Epidermal melanocyte (primary cell): ENCODE data around the gene LDAF1.
"Not testable (repeated sequence)": the region's sequence is repeated elsewhere in the genome, so short reads cannot be mapped to it uniquely, and the experiment has no call there.

Experiments used
- DNase-seq: peaks from one replicate; pipeline ENCODE4 v3.0.0; 2011; ENCODE audit warnings: low spot score; ENCODE audit not compliant: insufficient read length

Gene LDAF1

DNA sequence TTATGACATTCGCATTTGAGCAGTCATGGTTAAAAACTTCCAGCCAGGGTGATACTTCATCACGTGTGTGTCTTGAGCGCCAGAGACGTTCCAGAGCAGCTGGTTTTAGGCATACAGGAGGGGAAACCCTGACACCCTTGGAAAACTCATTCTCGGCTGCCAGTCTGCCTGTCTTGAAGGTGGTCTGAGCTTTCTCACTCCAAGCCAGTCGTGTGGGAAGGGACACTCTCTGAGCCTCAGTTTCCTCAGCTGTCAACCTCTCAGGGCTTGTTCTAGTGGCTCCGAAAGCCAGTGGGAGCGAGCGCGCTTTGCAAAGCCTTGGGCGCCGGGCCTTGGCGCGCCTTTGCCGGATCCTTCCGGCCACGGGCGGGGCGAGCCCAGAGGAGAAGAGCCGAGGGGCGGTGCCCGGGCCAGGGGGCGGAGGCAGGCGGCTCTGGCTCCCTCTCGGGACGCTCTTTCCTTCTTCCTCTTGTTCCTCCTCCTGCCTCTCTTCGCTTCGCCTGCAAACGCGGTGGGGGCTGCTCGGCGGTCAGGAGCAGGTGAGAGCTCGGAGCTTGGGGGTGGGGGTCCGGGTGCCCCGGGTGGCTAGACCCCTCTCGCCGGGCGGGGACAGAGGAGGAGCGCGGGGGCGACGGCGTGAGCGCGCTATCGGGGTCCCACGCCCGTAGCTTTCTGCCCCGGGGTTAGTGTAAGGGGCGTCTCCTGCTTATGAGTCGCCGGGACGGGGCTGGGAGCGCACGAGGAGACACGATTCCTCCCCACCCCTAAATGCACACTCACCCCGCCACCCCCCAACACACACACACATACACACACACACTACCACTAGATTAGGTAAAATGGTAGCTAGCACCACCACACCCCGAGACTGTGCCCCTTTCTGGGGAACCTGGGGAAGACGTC lies at the start of gene LDAF1:
Gene LDAF1, plus strand, starts transcription at position 467 of the 903 bp plus-strand sequence. CDS start 2,509 bp downstream, outside the sequence.
- peak; percentile 77 for DNase-seq

DNA sequence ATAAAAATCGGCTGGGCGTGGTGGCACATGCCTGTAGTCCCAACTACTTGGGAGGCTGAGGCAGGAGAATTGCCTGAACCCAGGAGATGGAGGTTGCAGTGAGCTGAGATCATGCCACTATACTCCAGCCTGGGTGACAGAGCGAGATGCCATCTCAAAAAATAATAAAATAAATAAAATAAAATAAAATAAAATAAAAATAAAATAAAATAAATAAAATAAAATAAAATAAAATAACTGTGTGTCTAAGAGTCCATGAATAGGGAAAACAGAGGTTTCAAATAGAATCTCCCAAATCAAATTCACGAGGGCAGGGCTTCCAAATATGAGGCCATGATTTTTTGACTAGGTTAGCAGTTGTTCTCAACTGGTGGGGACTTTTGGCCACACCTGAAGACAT lies 42.9 kb upstream of the LDAF1 start:
- DNase-seq, result not testable (repeated sequence)

DNA sequence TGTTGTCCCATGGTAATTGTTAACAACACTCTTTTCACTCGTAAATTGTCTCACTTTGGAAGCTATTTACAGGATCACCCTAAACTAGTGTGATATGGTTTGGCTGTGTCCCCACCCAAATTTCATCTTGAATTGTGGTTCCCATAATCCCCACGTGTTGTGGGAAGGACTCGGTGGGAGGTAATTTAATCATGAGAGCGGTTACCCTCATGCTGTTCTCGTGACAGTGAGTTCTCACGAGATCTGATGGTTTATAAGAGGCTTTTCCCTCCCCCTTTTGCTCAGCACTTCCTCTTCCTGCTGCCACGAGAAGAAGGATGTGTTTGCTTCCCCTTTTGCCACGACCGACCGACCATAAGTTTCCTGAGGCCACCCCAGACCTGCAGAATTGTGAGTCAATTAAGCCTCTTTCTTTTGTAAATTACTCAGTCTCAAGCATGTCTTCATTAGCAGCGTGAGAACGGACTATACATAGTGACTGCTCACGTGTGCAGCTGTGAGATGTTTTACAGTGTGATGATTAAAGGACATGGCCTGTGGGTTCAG lies 42.3 kb upstream of the LDAF1 start:
- DNase-seq, result no peak

DNA sequence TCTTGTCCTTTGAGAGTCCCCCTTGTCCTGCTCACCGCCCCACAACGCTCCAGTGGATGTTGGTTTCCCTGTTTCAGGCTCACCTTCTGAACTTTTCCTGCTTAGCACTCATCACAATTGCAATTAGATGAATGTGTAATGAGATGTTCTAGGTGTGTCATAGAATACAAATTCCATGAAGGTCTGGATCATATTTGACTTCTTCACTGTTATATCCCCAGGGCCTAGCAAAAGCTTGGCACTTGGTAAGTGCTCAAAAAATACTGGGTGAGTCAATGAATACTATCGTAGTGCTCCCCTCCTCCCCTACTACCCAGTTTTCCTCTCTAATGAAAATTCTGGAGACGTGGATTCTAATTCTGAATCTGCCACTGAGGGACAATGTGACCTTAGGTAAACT lies 40.9 kb upstream of the LDAF1 start:
- no peak for DNase-seq

DNA sequence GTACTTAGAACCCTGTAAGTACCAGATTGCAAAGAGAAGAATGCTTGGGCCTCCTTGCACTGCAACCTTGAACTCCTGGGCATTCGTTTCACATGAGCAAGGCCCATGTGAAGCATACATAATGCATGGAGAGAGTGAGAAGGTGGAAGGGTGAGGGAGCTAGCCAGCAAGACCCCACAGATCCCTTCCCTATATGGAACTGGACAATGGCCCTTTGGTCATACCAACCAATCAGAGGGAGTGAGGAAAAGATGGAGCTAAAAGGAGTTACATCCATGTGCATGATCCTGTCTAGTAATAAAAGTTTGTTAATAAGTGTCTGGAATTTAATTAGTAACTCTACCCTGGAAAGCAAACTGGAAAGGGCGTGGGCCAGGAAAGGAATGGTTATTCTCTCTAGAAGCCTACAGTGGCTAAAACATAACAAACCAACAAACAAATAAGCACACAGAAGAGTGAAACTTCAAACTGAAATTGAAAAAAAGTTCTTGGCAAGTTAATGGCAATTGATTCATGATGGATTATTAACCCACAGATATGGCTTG lies 37.4 kb upstream of the LDAF1 start:
- DNase-seq, result no peak

DNA sequence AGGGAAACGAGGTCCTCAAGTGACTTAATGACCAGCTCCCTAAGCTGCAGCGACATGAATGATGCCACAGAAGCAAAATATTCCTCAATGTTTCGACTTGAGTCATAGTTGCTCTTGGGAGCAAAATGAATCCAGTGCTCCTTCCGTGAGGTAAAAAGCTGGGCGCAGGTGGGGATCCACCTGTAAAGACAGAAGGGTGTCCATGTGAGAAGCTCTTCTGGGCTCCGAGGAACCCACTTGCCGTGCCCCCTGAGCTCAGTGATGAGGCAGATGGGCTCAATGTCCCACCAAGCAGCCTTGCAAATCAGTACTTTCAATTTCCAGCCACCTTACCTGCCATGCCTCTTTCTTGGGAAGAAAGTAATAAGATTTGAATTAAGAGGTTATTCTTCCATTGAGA lies 33.3 kb upstream of the LDAF1 start:
- DNase-seq, result no peak

DNA sequence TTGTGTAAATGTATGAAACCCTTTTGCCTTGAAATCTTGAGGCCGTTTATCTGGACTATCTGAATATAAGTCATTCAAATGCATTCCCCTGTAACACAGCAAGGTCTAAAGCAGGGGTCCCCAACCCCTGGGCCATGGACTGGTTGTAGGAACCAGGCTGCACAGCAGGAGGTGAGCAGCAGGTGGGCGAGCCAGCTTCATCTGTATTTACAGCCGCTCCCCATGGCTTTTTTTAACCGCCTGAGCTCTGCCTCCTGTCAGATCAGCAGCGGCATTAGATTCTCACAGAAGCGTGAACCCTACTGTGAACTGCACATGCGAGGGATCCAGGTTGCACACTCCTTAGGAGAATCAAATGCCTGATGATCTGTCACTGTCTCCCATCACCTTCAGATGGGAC lies 32.0 kb upstream of the LDAF1 start:
- no peak for DNase-seq

DNA sequence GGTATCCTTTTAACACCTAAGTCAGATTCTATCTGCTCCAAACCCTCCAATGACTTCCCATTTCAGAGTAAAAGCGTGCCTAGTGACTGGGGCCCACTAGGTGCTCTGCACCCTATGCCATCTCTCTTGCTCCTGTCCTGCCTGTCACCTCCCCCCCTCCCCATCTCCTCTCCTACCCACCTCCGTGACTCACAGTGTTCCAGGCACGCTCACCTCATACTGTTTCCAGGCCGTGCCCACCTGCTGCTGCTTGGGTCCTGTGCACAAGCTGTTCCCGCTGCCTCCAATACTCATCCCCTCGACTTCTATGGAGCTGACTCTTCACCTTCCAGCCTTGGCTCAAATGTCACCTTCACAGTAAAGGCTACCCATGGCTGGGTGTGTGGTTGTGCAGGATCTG lies 29.5 kb upstream of the LDAF1 start:
- no peak for DNase-seq

DNA sequence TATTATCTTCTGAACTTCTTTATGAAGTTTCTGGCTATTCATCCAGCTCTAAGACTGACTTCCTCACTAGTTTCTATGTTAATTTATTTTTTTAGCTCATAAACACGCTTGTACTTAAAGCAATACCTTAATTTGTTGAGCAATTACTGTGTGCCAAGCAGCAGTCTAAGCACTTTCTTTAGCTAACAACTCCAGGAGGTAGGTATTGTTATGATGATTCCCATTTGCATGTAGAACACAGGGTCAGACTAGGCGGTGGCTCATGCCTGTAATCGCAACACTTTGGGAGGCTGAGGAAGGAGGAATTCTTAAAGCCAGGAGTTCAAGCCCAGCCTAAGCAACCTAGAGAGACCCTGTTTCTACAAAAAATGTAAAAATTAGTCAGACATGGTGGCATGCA lies 27.7 kb upstream of the LDAF1 start:
- DNase-seq, result no peak

DNA sequence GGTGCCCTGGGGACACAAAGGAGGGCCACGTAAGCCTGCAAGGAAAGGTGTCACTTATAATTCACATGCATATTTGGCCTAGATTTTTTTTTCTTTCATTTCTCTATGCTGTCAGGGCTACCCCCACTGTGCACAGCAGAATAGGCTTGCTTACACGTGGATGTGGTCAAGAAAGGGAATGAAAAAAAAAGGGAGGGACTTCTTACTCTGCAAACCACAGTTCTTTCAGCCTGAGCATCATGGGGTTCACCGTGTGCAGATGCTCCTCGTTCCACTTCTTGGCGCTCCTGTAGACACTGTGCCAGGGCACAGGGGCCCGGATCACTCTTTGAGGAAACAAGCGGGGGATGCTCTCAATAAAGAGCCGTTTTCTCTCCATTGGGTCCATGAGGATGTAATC lies 24.4 kb upstream of the LDAF1 start:
- no peak for DNase-seq

DNA sequence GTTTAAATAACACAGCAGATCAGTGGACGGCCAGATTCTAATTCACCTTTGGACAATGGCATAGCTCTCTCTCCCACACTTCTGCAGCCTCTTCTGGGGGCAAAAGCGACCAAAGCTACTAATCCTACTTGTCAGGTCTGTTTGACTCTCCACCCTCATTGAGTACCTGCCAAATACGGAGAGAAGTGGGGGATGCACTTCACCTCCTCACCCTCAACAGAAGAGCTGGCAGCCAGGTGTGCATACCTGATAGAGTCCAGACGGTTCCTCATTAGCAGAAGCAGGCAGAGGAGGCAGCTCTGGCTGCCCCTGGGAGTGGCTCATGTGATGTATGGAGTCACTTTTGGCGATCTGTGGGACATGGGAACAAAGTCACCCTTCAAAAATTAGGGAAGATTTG lies 12.7 kb upstream of the LDAF1 start:
- no peak for DNase-seq

DNA sequence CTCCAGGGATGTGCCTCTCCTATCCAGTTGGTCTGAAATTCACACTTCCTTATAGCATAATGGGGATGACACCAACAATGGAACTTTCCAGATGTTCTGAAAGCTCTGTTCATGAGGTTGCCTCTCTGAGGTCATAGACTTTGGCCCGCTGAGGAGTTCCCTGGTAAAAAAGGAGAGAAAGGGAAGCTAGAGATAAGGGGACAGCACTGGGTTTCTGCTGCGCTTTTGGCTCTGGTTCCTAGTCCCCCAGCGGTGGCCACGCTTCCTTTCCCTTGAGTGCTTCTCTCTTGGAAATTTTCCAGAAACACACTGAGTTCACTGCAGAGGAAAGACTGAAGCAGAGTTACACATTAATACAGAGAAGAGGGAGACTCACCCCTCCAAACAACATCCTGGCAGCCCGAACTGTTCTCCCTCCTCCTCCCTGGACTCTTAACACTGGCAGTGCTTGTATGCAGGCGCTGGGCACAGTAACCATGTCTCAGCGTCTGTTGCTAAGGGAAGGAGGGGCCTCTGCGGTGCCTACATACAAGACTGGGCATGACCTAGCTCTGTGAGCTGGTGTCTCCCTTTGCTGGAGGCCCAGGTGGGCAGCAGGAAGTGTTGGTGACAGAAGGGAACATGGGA lies 8.0 kb upstream of the LDAF1 start, which contains the start of gene DNAH3:
Gene DNAH3, minus strand, starts transcription at position 472 of the 627 bp plus-strand sequence. CDS start 527 bp downstream, outside the sequence.
- DNase-seq, result no peak

DNA sequence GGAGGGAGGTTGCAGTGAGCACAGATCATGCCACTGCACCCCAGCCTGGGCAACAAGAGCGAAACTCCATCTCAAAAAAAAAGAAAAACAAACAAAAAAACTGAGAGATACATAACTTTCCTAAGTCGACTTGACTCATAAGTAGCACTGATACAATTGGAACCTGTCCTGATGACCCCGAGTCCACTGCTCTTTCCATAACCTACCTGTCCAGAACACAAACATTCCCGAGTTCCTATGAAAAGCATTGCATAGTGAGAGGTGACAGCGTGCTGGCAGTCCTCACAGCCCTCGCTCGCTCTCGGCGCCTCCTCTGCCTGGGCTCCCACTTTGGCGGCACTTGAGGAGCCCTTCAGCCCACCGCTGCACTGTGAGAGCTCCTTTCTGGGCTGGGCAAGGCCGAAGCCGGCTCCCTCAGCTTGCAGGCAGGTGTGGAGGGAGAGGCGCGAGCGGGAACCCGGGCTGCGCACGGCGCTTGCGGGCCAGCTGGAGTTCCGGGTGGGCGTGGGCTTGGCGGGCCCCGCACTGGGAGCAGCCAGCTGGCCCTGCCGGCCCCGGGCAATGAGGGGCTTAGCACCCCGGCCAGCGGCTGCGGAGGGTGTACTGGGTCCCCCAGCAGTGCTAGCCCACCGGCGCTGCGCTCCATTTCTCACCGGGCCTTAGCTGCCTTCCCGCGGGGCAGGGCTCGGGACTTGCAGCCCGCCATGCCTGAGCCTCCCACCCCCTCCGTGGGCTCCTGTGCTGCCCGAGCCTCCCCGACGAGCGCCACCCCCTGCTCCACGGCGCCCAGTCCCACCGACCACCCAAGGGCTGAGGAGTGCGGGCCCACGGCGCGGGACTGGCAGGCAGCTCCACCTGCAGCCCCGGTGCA lies 6.1 kb upstream of the LDAF1 start:
- not testable (repeated sequence) for DNase-seq

DNA sequence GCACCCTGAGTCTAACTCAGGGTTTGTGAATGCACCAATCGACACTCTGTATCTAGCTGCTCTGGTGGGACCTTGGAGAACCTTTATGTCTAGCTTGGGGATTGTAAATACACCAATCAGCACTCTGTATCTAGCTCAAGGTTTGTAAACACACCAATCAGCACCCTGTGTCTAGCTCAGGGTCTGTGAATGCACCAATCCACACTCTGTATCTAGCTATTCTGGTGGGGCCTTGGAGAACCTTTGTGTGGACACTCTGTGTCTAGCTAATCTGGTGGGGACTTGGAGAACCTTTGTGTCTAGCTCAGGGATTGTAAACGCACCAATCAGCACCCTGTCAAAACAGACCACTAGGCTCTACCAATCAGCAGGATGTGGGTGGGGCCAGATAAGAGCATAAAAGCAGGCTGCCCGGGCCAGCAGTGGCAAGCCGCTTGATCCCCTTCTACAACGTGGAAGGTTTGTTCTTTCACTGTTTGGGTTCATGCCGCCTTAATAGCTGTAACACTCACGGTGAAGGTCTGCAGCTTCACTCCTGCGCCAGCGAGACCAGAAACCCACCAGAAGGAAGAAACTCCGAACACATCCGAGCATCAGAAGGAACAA lies 5.2 kb upstream of the LDAF1 start:
- not testable (repeated sequence) for DNase-seq

DNA sequence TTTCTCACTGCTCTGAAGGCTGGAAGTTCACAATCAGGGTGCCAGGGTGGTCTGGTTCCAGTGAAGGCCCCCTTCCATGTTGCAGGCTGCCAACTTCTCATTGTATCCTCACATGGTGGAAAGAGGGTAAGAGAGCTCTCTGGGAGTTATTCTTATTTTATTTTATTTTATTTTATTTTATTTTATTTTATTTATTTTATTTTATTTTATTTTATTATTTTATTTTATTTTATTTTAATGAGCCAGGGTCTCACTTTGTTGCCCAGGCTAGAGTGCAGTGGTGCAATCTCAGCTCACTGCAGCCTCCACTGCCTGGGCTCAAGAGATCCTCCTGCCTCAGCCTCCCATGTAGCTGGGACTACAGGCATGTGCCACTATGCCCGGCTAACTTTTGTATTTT lies 2.5 kb upstream of the LDAF1 start:
- DNase-seq, result not testable (repeated sequence)

DNA sequence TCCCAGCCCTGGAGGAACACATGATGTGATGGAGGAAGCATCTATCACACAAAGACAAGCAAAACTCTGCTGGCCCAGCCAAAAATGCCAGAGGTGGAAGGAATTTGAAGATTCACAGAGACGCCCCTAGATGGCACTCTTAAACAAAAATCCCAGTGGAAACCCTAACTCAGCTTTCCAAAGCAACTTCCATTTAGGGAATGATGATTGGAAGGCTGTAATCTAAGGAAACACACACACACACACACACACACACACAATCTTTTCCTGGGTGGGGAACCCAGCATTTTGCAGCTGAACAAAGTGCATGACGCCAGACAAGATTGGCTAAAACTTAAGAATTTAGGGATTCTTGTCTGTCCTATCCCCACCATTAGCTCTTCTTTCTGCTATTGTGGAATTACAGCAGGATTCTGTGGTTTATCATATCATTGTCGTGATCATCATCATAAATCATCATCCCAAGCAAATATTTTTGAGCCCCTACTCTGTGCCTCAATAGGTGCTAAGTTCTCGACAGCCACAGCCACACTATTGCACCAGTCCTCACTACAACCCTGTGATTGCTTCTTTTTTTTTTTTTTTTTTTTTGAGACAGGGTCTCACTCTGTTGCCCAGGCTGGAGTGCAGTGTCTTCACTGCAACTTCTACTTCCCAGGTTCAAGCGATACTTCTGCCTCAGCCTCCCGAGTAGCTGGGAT lies 1.6 kb upstream of the LDAF1 start:
- DNase-seq, result peak; percentile 93

DNA sequence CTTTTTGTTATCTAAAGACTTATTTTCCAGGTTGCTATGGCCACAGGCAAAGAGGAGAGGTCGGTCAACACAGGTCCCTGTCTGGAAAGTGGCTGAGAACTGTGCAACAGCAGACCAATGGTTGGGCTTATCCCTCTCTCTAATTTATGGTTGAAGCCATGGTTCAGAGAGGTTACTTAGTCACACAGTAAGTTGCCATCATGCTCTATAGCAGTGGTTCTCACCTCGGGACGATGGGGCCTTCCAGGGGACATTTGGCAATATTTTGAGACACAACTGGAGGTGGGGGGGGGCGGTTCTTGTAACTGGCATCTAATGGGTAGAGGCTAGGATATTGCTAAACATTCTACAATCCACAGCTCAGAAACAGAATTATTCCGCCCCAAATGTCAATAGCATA lies 842 bp upstream of the LDAF1 start:
- DNase-seq, result no peak

DNA sequence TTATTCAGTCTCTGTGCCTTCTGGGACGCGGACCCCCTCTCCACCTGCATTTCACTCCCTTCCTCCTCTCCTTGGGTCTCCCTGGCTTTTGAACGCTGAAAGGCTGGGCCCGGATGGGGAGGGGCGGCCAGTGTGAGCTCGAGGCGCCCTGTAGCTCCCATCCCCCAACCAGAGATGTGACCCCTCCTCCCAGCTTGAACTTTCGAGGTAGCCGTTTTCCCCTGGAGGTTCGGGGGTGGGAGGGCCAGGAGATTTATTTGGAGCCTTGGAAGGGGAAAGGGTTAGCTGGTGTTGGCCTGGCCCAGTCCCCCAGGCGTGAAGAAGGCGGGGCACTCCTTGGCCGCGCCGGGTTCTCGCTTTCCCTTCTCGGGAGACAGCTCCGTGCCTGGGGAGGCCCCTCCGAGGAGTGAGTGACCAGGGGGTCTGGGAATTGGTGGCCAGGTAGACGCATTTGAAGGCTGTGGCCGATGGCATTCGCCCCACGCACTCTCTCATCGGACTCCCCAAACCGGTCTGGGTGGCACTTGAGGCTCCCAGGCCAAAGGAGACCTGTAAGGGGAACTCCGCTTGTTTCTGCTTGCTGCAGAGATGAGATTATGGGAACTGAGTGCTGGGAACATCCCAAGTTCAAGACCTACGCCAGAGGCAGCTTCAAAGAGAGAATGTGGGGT lies 942 bp downstream of the LDAF1 start:
- no peak for DNase-seq

DNA sequence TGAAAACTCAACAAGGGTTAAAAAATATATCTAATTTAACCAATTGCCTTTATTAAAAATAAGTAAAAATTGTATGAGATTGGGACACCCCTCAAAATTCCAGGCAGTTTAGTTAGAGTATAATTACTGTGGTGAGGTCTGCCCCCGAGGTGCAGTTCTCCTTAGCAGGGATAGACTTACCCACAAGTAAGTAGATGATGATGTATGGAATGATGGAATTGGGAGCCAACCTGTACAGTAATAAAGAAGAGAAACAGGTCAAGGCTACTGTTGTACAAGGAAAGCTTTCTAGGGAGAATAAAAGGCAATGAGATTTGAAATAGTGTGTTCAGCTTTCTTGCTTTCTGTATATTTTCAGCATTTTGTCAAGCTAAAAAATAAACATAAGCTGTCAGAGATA lies 1.8 kb downstream of the LDAF1 start:
- DNase-seq, result no peak

DNA sequence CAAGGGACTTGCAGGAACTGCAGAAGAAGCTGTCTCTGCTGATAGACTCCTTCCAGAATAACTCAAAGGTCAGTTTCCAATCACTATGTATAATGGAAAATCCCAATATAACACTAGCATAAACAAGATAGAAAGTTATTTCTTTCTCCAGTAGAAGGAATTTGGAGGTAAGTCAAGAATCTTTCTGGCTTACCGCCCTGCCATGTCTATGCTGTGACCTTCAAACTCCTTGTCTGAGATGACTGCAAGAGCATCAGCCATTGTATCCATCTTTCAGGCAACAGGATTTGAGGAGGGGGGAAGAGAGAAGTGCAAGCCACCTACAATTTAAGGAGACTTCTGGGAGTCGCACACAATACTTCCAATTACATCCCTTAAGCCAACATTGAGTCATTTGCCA lies 2.7 kb downstream of the LDAF1 start:
- DNase-seq, result no peak
